Endometrial microvascular endothelial cells (primary cell): Measurements from ENCODE around the gene ARHGAP26. TPM values are rescaled to one million over a fixed set of nuclear protein-coding genes. Genes with fewer than 3 reads are reported as not detected.

Experiments used
- in situ Hi-C: cut with HindIII; loops from 2 replicates; pipeline ENCODE4 v1.10.0; 2017; ENCODE audit warnings: low sequenced_read_pairs, low pct_unique_long_range_greater_than_20kb; ENCODE audit errors: inconsistent ontology term
- total RNA-seq: library from RNA; depleted of rRNA; stranded (reverse); fragments of >200 nt; gene quantifications from one replicate; pipeline ENCODE4 v1.2.3, GENCODE V29; 2015; ENCODE audit errors: inconsistent ontology term

The ARHGAP26 gene
- total RNA-seq, 1 donor from 2014 or later, result 20.4 TPM

- in situ Hi-C loops, result no loop called here
Observed at GRCh38 chr5:143228597-143229293, 458.6 kb downstream of the ARHGAP26 start.

- in situ Hi-C loops, result no loop called here
Observed at GRCh38 chr5:143229426-143229895, 459.3 kb downstream of the ARHGAP26 start.

GRCh38 chr5:143229896-143230675, 459.9 kb downstream of the ARHGAP26 start:
- in situ Hi-C loops, result no loop called here

GRCh38 chr5:143230676-143230996, 460.5 kb downstream of the ARHGAP26 start:
- in situ Hi-C loops, result no loop called here

GRCh38 chr5:143231416-143231815, 461.2 kb downstream of the ARHGAP26 start:
- in situ Hi-C loops, result no loop called here

GRCh38 chr5:143231973-143232812, 462.0 kb downstream of the ARHGAP26 start:
- in situ Hi-C loops, result no loop called here

GRCh38 chr5:143233031-143233430, 462.9 kb downstream of the ARHGAP26 start:
- in situ Hi-C loops, result no loop called here

- in situ Hi-C loops, result no loop called here
Observed at GRCh38 chr5:143234162-143234842, 464.1 kb downstream of the ARHGAP26 start.

- in situ Hi-C loops, result no loop called here
Observed at GRCh38 chr5:143235423-143235822, 465.2 kb downstream of the ARHGAP26 start.

- in situ Hi-C loops, result no loop called here
Observed at GRCh38 chr5:143236682-143237081, 466.5 kb downstream of the ARHGAP26 start.

- in situ Hi-C loops, result no loop called here
Observed at GRCh38 chr5:143237664-143238063, 467.5 kb downstream of the ARHGAP26 start.

GRCh38 chr5:143238620-143239019, 468.4 kb downstream of the ARHGAP26 start:
- in situ Hi-C loops, result no loop called here

- in situ Hi-C loops, result no loop called here
Observed at GRCh38 chr5:143239882-143240518, 469.8 kb downstream of the ARHGAP26 start.

GRCh38 chr5:143241892-143242291, 471.7 kb downstream of the ARHGAP26 start:
- in situ Hi-C loops, result no loop called here

GRCh38 chr5:143243103-143243502, 472.9 kb downstream of the ARHGAP26 start:
- in situ Hi-C loops, result no loop called here

GRCh38 chr5:143244000-143244736, 474.0 kb downstream of the ARHGAP26 start:
- in situ Hi-C loops, result no loop called here

GRCh38 chr5:143244990-143245389, 474.8 kb downstream of the ARHGAP26 start:
- in situ Hi-C loops, result no loop called here
